Endodermal cell (in vitro differentiated cells): ENCODE data around the gene ATE1. TPM values are rescaled to one million over a fixed set of nuclear protein-coding genes. Genes with fewer than 3 reads are reported as not detected.

Experiments
- DNase-seq: peaks from one replicate; pipeline ENCODE4 v3.0.0-alpha.2; 2017
- H3K27ac ChIP-seq: 2 replicates; pipeline ENCODE4 v1.5.1; 2013; ENCODE audit warnings: mild to moderate bottlenecking, low read depth, low read length, moderate library complexity
- H3K27me3 ChIP-seq: 2 replicates; pipeline ENCODE4 v1.6.1; 2013; ENCODE audit warnings: mild to moderate bottlenecking, low read length, moderate library complexity; ENCODE audit not compliant: insufficient read depth, control insufficient read depth, poor library complexity, severe bottlenecking
- H3K36me3 ChIP-seq: 2 replicates; pipeline ENCODE4 v1.7.0; 2013; ENCODE audit warnings: mild to moderate bottlenecking, low read length, moderate library complexity; ENCODE audit not compliant: control insufficient read depth, insufficient read depth
- H3K4me1 ChIP-seq: one replicate; pipeline ENCODE4 v1.7.0; 2013; ENCODE audit warnings: low read length; ENCODE audit not compliant: control insufficient read depth, insufficient read depth
- H3K4me3 ChIP-seq: 2 replicates; pipeline ENCODE4 v1.5.1; 2013; ENCODE audit warnings: mild to moderate bottlenecking, low read length, moderate library complexity
- H3K9ac ChIP-seq: 2 replicates; pipeline ENCODE4 v1.6.1; 2013; ENCODE audit warnings: mild to moderate bottlenecking, low read length, moderate library complexity; ENCODE audit not compliant: poor library complexity, severe bottlenecking; ENCODE audit errors: extremely low read depth
- H3K9me3 ChIP-seq: 2 replicates; pipeline ENCODE4 v1.6.1; 2013; ENCODE audit warnings: mild to moderate bottlenecking, low read length, moderate library complexity; ENCODE audit not compliant: control insufficient read depth
- H3K27ac Mint-ChIP-seq: 2 replicates; pipeline ENCODE4 v1.8.0; 2020; ENCODE audit warnings: mixed read lengths
- H3K27me3 Mint-ChIP-seq: 2 replicates; pipeline ENCODE4 v1.8.0; 2021; ENCODE audit warnings: mild to moderate bottlenecking, mixed read lengths; ENCODE audit not compliant: insufficient read depth
- H3K36me3 Mint-ChIP-seq: 2 replicates; pipeline ENCODE4 v1.8.0; 2020; ENCODE audit warnings: low read depth, mixed read lengths
- H3K4me1 Mint-ChIP-seq: 2 replicates; pipeline ENCODE4 v1.8.0; 2020; ENCODE audit warnings: mixed read lengths
- H3K4me3 Mint-ChIP-seq: 2 replicates; pipeline ENCODE4 v1.8.0; 2020; ENCODE audit warnings: mild to moderate bottlenecking, moderate library complexity, mixed read lengths
- H3K9me3 Mint-ChIP-seq: 2 replicates; pipeline ENCODE4 v1.8.0; 2020; ENCODE audit warnings: mild to moderate bottlenecking, mixed read lengths
- WGBS, 2 experiments: methylation state at CpG; one replicate each; pipeline versions ENCODE4 v1.1.5 to v1.1.7; 2013; ENCODE audit warnings: missing lambda C conversion rate in 2 of 2, mixed read lengths in 1 of 2; ENCODE audit not compliant: insufficient coverage in 1 of 2, insufficient read length in 1 of 2; 5-methylcytosine and 5-hydroxymethylcytosine counted together
- total RNA-seq, 2 donors: library from RNA; stranded (reverse); fragmentation: NEBNext Ultra II Directional in 1 of 2; extraction: Animal tissue kit (Norgen Biotek cat#: 25700) in 1 of 2; gene quantifications; 2 replicates in 1 of 2; 3 replicates in 1 of 2; pipeline ENCODE4 v1.2.1, GENCODE V29; 2021
- TF ChIP-seq, protein P1 (sequence below): fragments of 200-600 bp; sonication (generic); conservative IDR thresholded peaks from 2 replicates; pipeline ENCODE4 v1.5.0; 2021; ENCODE audit warnings: antibody characterized with exemption, mild to moderate bottlenecking

The ATE1 gene
- total RNA-seq, 2 donors from 2014 or later: 31.2 to 32.2 TPM

DNA sequence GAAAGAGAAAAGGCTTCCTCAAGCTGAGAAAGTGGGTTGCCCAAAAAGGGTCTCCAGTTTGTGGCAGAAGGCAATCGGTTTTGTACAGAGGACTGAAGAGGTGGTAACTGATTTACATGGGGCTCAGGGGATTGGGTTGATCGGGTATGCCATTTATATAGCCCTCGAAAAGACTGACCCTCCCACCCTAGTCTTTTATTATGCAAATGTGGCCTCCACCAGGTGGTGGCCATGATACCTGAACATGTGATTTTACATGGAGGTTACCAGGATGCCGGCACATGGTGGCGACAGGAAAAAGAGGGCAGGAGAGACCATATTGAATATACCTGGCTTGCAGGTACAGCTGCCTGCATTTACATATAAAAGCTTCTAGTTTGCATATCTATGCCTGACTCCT is 36.7 kb downstream of the ATE1 start:
- Mint-ChIP-seq H3K9me3 (no peaks in the 10 kb centered on the region), H3K27me3 (no peaks in the 10 kb centered on the region), H3K4me3 (peak overlapping the region; percentile 14), H3K27ac (peak overlapping the region; percentile 86), H3K4me1 (peaks cover 19% of the 10 kb centered on the region), H3K36me3 (peaks cover 48% of the 10 kb centered on the region)
- Histone ChIP-seq H3K9ac (no peak overlapping the region), H3K27ac (no peak overlapping the region), H3K4me1 (no peaks in the 10 kb centered on the region), H3K36me3 (peaks cover 40% of the 10 kb centered on the region), H3K27me3 (no peaks in the 10 kb centered on the region), H3K4me3 (no peak overlapping the region), H3K9me3 (no peaks in the 10 kb centered on the region)
- DNase-seq: peak; percentile 94
- WGBS, 2 experiments: 43 to 52% methylated on average over 3 to 5 of the region's 5 CpGs
- TF ChIP-seq, protein P1, sequence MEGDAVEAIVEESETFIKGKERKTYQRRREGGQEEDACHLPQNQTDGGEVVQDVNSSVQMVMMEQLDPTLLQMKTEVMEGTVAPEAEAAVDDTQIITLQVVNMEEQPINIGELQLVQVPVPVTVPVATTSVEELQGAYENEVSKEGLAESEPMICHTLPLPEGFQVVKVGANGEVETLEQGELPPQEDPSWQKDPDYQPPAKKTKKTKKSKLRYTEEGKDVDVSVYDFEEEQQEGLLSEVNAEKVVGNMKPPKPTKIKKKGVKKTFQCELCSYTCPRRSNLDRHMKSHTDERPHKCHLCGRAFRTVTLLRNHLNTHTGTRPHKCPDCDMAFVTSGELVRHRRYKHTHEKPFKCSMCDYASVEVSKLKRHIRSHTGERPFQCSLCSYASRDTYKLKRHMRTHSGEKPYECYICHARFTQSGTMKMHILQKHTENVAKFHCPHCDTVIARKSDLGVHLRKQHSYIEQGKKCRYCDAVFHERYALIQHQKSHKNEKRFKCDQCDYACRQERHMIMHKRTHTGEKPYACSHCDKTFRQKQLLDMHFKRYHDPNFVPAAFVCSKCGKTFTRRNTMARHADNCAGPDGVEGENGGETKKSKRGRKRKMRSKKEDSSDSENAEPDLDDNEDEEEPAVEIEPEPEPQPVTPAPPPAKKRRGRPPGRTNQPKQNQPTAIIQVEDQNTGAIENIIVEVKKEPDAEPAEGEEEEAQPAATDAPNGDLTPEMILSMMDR: no peak

DNA sequence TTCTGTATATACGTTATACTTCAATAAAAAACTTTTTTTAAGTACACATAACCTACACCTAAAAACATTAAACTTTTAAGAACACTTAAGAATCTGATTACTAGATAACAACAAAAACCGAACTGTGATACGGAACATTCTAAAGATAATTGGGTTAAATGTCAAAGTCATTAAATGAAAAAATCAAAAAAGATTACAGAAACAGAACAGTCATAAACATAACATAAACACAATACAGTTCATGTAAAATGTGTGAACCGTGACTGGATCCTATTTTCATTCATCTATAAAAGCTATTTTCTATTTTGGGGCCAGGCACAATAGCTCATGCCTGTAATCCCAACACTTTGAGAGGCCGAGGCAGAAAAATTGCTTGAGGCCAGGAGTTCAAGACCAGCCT is 38.6 kb downstream of the ATE1 start:
- H3K36me3 Mint-ChIP-seq: peaks cover 32% of the 10 kb centered on the region
- Histone ChIP-seq H3K4me1 (no peaks in the 10 kb centered on the region), H3K9ac (no peak overlapping the region), H3K4me3 (no peak overlapping the region), H3K36me3 (peaks cover 31% of the 10 kb centered on the region), H3K27me3 (no peaks in the 10 kb centered on the region), H3K9me3 (no peaks in the 10 kb centered on the region), H3K27ac (no peak overlapping the region)
- no peak overlapping the region for H3K27ac Mint-ChIP-seq
- H3K9me3 Mint-ChIP-seq: no peaks in the 10 kb centered on the region
- no peaks in the 10 kb centered on the region for H3K27me3 Mint-ChIP-seq
- 86 to 91% methylated on average over 1 to 3 of the region's 5 CpGs for WGBS, 2 experiments
- TF ChIP-seq, protein P1: no peak
- DNase-seq: no peak
- H3K4me1 Mint-ChIP-seq: peaks cover 19% of the 10 kb centered on the region
- H3K4me3 Mint-ChIP-seq: no peak overlapping the region

DNA sequence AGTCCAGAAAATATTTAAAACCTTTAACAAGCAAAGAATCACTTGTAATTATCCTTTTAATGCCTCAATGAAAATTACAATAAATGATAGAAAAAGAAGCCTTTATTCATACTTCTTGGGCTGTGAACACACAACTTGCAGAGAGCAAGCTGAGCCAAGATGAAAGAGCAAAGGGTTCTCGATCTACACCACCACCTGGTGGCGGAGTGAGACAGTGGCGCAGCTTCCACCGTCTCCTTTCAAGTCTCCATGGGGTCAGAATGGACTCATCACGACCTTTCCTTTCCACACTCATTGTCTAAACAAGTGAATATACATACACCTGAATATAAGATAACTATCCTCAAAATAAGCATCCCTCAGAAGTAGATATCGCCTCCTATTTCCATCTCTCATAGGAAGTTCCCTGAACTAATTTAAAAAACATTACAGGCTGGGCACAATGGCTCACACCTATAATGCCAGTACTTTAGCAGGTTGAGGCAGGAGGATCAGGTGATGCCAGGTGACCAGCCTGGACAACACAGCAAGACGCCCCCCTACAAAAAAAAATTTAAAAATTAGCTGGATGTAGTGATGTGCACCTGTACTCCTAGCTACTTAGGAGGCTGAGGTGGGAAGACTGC is 40.7 kb downstream of the ATE1 start:
- WGBS, 2 experiments: 23 to 30% methylated on average over 2 to 7 of the region's 7 CpGs
- H3K4me1 Mint-ChIP-seq: peaks cover 30% of the 10 kb centered on the region

More for the DNA sequence above, 40.7 kb downstream of the ATE1 start:
- no peaks in the 10 kb centered on the region for H3K9me3 ChIP-seq
- no peaks in the 10 kb centered on the region for H3K27me3 Mint-ChIP-seq
- H3K4me1 ChIP-seq: no peaks in the 10 kb centered on the region
- peak; percentile 90 for DNase-seq
- H3K36me3 ChIP-seq: peaks cover 26% of the 10 kb centered on the region
- no peaks in the 10 kb centered on the region for H3K27me3 ChIP-seq
- H3K9me3 Mint-ChIP-seq: no peaks in the 10 kb centered on the region
- H3K4me3 ChIP-seq: no peak overlapping the region
- H3K9ac ChIP-seq: no peak overlapping the region
- peaks cover 25% of the 10 kb centered on the region for H3K36me3 Mint-ChIP-seq
- no peak overlapping the region for H3K4me3 Mint-ChIP-seq
- no peak overlapping the region for H3K27ac ChIP-seq
- TF ChIP-seq, protein P1: peak; percentile 95
- no peak overlapping the region for H3K27ac Mint-ChIP-seq
